SK-N-SH (cell line): Measurements from ENCODE around the gene EXOC6B.

Source experiments
- EZH2phosphoT487 ChIP-seq: fragments of 200-600 bp; sonication (generic); IDR thresholded peaks from 2 replicates; pipeline ENCODE4 v1.6.1; 2017; ENCODE audit warnings: low read depth, mixed run types, mild to moderate bottlenecking, antibody characterized with exemption, moderate library complexity, borderline replicate concordance
- FOXM1 ChIP-seq: IDR thresholded peaks from 2 replicates; pipeline ENCODE4 v1.4.0; 2012; ENCODE audit warnings: low read depth, mild to moderate bottlenecking
- NRF1 ChIP-seq: IDR thresholded peaks from 2 replicates; pipeline ENCODE4 v1.6.1; 2012; ENCODE audit warnings: low read depth, mild to moderate bottlenecking, low read length
- TF ChIP-seq, protein P1 (sequence below): IDR thresholded peaks from 2 replicates; pipeline ENCODE4 v1.4.0; 2012; ENCODE audit warnings: low read depth
- TF ChIP-seq, protein P2 (sequence below): fragments of 200-600 bp; sonication (generic); IDR thresholded peaks from 2 replicates; pipeline ENCODE4 v1.6.1; 2017; ENCODE audit warnings: antibody characterized with exemption, mild to moderate bottlenecking, moderate library complexity

DNA sequence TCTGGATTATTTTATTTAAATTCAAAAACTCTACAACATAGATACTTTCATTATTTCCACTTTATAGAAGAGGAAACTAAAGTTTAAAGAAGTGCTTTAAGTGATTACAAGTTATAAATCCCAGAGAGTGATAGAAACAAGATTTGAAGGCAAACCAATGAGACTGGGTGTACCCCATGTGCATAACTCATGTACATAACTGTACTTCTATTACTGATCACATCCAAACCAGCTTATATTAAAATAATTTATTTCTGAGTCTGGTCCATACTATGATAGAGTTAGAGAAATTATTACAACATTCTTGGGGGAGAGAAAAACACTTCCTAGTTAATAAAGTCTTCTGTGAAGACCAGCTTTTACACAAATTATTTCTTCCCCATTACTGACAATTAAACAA is 221.4 kb downstream of the EXOC6B start:
- TF ChIP-seq NRF1, result no peak
- TF ChIP-seq FOXM1, result no peak
- TF ChIP-seq, protein P1, sequence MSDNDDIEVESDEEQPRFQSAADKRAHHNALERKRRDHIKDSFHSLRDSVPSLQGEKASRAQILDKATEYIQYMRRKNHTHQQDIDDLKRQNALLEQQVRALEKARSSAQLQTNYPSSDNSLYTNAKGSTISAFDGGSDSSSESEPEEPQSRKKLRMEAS, result no peak
- no peak for TF ChIP-seq EZH2phosphoT487
- TF ChIP-seq, protein P2, sequence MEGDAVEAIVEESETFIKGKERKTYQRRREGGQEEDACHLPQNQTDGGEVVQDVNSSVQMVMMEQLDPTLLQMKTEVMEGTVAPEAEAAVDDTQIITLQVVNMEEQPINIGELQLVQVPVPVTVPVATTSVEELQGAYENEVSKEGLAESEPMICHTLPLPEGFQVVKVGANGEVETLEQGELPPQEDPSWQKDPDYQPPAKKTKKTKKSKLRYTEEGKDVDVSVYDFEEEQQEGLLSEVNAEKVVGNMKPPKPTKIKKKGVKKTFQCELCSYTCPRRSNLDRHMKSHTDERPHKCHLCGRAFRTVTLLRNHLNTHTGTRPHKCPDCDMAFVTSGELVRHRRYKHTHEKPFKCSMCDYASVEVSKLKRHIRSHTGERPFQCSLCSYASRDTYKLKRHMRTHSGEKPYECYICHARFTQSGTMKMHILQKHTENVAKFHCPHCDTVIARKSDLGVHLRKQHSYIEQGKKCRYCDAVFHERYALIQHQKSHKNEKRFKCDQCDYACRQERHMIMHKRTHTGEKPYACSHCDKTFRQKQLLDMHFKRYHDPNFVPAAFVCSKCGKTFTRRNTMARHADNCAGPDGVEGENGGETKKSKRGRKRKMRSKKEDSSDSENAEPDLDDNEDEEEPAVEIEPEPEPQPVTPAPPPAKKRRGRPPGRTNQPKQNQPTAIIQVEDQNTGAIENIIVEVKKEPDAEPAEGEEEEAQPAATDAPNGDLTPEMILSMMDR, result no peak
